ENCODE data around the gene SNORC. TPM values are rescaled to one million over a fixed set of nuclear protein-coding genes. Genes with fewer than 3 reads are reported as not detected.

The SNORC gene
- total and polyA plus RNA-seq, 2 of the 13 experiments (the other 11 are each of a cell fraction or from before 2014, with no cell fraction given), result 59.1 to 86.1 TPM

- TF ChIP-seq ETV5 (CRISPR knock-in tag; IDR thresholded peaks at IDR 0.05; ENCODE audit: borderline replicate concordance) (peak; percentile 24; the same call in 1 of the 2 replicates), ZSCAN12 (CRISPR knock-in tag; IDR thresholded peaks at IDR 0.05) (no peak), SRSF4 (IDR thresholded peaks at IDR 0.05; ENCODE audit: low read depth, low read length, poor library complexity, severe bottlenecking) (no peak), MED1 (CRISPR knock-in tag; IDR thresholded peaks at IDR 0.05) (no peak), ARNT2 (CRISPR knock-in tag; IDR thresholded peaks at IDR 0.05; ENCODE audit: low read depth) (no peak; the same call in 1 of the 2 replicates), ZNF713 (CRISPR knock-in tag; IDR thresholded peaks at IDR 0.05) (no peak), SOX5 (CRISPR knock-in tag; IDR thresholded peaks at IDR 0.05; ENCODE audit: borderline replicate concordance) (no peak), ARNTL (CRISPR knock-in tag; IDR thresholded peaks at IDR 0.05) (no peak), HCFC1 (IDR thresholded peaks at IDR 0.05; ENCODE audit: low read depth, low read length) (no peak), YEATS4 (CRISPR knock-in tag; IDR thresholded peaks at IDR 0.05; ENCODE audit: borderline replicate concordance) (no peak), MYNN (CRISPR knock-in tag; IDR thresholded peaks at IDR 0.05; ENCODE audit: low read depth) (no peak), GTF3A (CRISPR knock-in tag; conservative IDR thresholded peaks at IDR 0.05) (0 out of 2 replicates have a peak, but pooled peaks have one; percentile 44), ZNF17 (CRISPR knock-in tag; IDR thresholded peaks at IDR 0.05) (no peak), ZSCAN21 (CRISPR knock-in tag; IDR thresholded peaks at IDR 0.05; ENCODE audit: borderline replicate concordance) (0 out of 2 replicates have a peak, but pooled peaks have one; percentile 39), DNMT3B (CRISPR knock-in tag; conservative IDR thresholded peaks at IDR 0.05) (no peak), ZNF703 (CRISPR knock-in tag; IDR thresholded peaks at IDR 0.05; ENCODE audit: borderline replicate concordance) (no peak), ZNF598 (CRISPR knock-in tag; IDR thresholded peaks at IDR 0.05; ENCODE audit: borderline replicate concordance) (peak; percentile 66; the same call in 1 of the 2 replicates), PHB2 (IDR thresholded peaks at IDR 0.05; ENCODE audit: partially characterized antibody) (no peak), TEF (CRISPR knock-in tag; IDR thresholded peaks at IDR 0.05) (no peak), JDP2 (CRISPR knock-in tag; IDR thresholded peaks at IDR 0.05; ENCODE audit: borderline replicate concordance) (no peak), ZBTB20 (CRISPR knock-in tag; IDR thresholded peaks at IDR 0.05; ENCODE audit: borderline replicate concordance, low read depth) (no peak), ARID5B (CRISPR knock-in tag; IDR thresholded peaks at IDR 0.05) (no peak), ZNF512 (CRISPR knock-in tag; IDR thresholded peaks at IDR 0.05) (peak; percentile 2; the same call in 1 of the 2 replicates)
These were observed 686 bp upstream of the SNORC start (continued) for GRCh38 chr2:232869138-232870017.
